HEK293T (cell line): ENCODE measurements around the gene THEMIS.

ENCODE experiments used
- ARNT ChIP-seq: fragments of 450-650 bp; IDR thresholded peaks from 2 replicates; pipeline ENCODE4 v1.6.1; 2017; ENCODE audit warnings: mild to moderate bottlenecking
- BHLHE40 ChIP-seq: fragments of 450-650 bp; IDR thresholded peaks from 2 replicates; pipeline ENCODE4 v1.6.1; 2016; ENCODE audit warnings: mild to moderate bottlenecking, moderate library complexity, borderline replicate concordance
- FOXK2 ChIP-seq: fragments of 450-650 bp; IDR thresholded peaks from 2 replicates; pipeline ENCODE4 v1.6.1; 2016; ENCODE audit warnings: mild to moderate bottlenecking
- FOXM1 ChIP-seq: fragments of 450-650 bp; IDR thresholded peaks from 2 replicates; pipeline ENCODE4 v1.6.1; 2017; ENCODE audit warnings: mild to moderate bottlenecking, borderline replicate concordance
- HDGF ChIP-seq: fragments of 450-650 bp; IDR thresholded peaks from 2 replicates; pipeline ENCODE4 v1.6.1; 2017; ENCODE audit warnings: antibody characterized with exemption, borderline replicate concordance
- L3MBTL2 ChIP-seq: fragments of 450-650 bp; conservative IDR thresholded peaks from 2 replicates; pipeline ENCODE4 v1.6.1; 2016; ENCODE audit warnings: mild to moderate bottlenecking
- PKNOX1 ChIP-seq: fragments of 450-650 bp; IDR thresholded peaks from 2 replicates; pipeline ENCODE4 v1.6.1; 2016
- SP1 ChIP-seq: fragments of 450-650 bp; IDR thresholded peaks from 2 replicates; pipeline ENCODE4 v1.6.1; 2017
- ZNF384 ChIP-seq: fragments of 450-650 bp; IDR thresholded peaks from 2 replicates; pipeline ENCODE4 v1.6.1; 2016

- no peak for TF ChIP-seq PKNOX1
- TF ChIP-seq HDGF: no peak
- no peak for TF ChIP-seq SP1
- no peak for TF ChIP-seq BHLHE40
- no peak for TF ChIP-seq FOXM1
- TF ChIP-seq FOXK2: no peak
- TF ChIP-seq L3MBTL2: no peak
- no peak for TF ChIP-seq ZNF384
- TF ChIP-seq ARNT: no peak
These were observed 31.9 kb upstream of the THEMIS start for GRCh38 chr6:127932708-127933107.
